MM.1S (cell line): ENCODE results near the gene PCED1B.
A peak's percentile ranks its signal among the peaks of the same experiment; 100 is the strongest.
"Not testable (repeated sequence)": the region's sequence is repeated elsewhere in the genome, so short reads cannot be mapped to it uniquely, and the experiment has no call there.

Experiments
- DNase-seq: peaks from one replicate; pipeline ENCODE4 v3.0.0-alpha.2; 2015
- H2AFZ ChIP-seq: fragments of 300-600 bp; sonication (generic); 2 replicates; pipeline ENCODE4 v1.6.0; 2016; ENCODE audit warnings: antibody characterized with exemption, low read length
- H3F3A ChIP-seq: fragments of 300-600 bp; sonication (generic); 2 replicates; pipeline ENCODE4 v1.6.1; 2016; ENCODE audit warnings: mild to moderate bottlenecking, antibody characterized with exemption, low read length, moderate library complexity, mixed read lengths; ENCODE audit not compliant: insufficient read depth
- H3K27ac ChIP-seq: fragments of 300-600 bp; sonication (generic); 2 replicates; pipeline ENCODE4 v1.5.1; 2016; ENCODE audit warnings: mild to moderate bottlenecking, low read length
- H3K27me3 ChIP-seq: fragments of 300-600 bp; sonication (generic); replicated peaks from 2 replicates; pipeline ENCODE4 v1.6.0; 2016; ENCODE audit warnings: low read length; ENCODE audit not compliant: insufficient read depth
- H3K36me3 ChIP-seq: fragments of 300-600 bp; sonication (generic); replicated peaks from 2 replicates; pipeline ENCODE4 v1.6.1; 2016; ENCODE audit warnings: mild to moderate bottlenecking, low read length, mixed read lengths; ENCODE audit not compliant: insufficient read depth
- H3K4me1 ChIP-seq: fragments of 300-600 bp; sonication (generic); 2 replicates; pipeline ENCODE4 v1.6.1; 2016; ENCODE audit warnings: low read length, mixed read lengths
- H3K4me2 ChIP-seq: fragments of 300-600 bp; sonication (generic); 2 replicates; pipeline ENCODE4 v1.6.0; 2016; ENCODE audit warnings: low read depth, low read length
- H3K4me3 ChIP-seq: fragments of 300-600 bp; sonication (generic); 2 replicates; pipeline ENCODE4 v1.5.1; 2016; ENCODE audit warnings: low read length, mixed read lengths
- H3K79me2 ChIP-seq: fragments of 300-600 bp; sonication (generic); 2 replicates; pipeline ENCODE4 v1.6.1; 2016; ENCODE audit warnings: mixed run types, low read length, mixed read lengths
- H3K9ac ChIP-seq: fragments of 300-600 bp; sonication (generic); 2 replicates; pipeline ENCODE4 v1.6.1; 2016; ENCODE audit warnings: low read length, mixed read lengths
- H3K9me2 ChIP-seq: fragments of 300-600 bp; sonication (generic); replicated peaks from 2 replicates; pipeline ENCODE4 v1.6.1; 2016; ENCODE audit warnings: mild to moderate bottlenecking, low read length, mixed read lengths; ENCODE audit not compliant: insufficient read depth
- H3K9me3 ChIP-seq: fragments of 300-600 bp; sonication (generic); replicated peaks from 2 replicates; pipeline ENCODE4 v1.6.1; 2016; ENCODE audit warnings: mild to moderate bottlenecking, low read length, mixed read lengths; ENCODE audit not compliant: insufficient read depth
- H4K20me1 ChIP-seq: fragments of 300-600 bp; sonication (generic); 2 replicates; pipeline ENCODE4 v1.6.1; 2016; ENCODE audit warnings: mild to moderate bottlenecking, low read length, moderate library complexity, mixed read lengths; ENCODE audit not compliant: insufficient read depth
- CTCF ChIP-seq: fragments of 300-600 bp; sonication (generic); IDR thresholded peaks from 2 replicates; pipeline ENCODE4 v1.5.1; 2016; ENCODE audit warnings: antibody characterized with exemption, low read length, mixed read lengths
- EZH2 ChIP-seq: fragments of 300-600 bp; sonication (generic); optimal IDR thresholded peaks from 2 replicates; pipeline ENCODE3; 2017; ENCODE audit warnings: low read depth, mild to moderate bottlenecking, antibody characterized with exemption, low read length, mixed read lengths
- EZH2phosphoT487 ChIP-seq: fragments of 300-600 bp; sonication (generic); IDR thresholded peaks from 2 replicates; pipeline ENCODE4 v1.6.1; 2018; ENCODE audit warnings: antibody characterized with exemption, low read length

The PCED1B gene

GRCh38 chr12:47111854-47112253, 32.4 kb downstream of the PCED1B start:
- no peak overlapping the region for H3K9ac ChIP-seq
- H4K20me1 ChIP-seq = no peaks in the 10 kb centered on the region
- H3K4me1 ChIP-seq = no peaks in the 10 kb centered on the region
- no peaks in the 10 kb centered on the region for H3K9me3 ChIP-seq
- H3K4me3 ChIP-seq = no peak overlapping the region
- H3K36me3 ChIP-seq = no peaks in the 10 kb centered on the region
- H3K27me3 ChIP-seq = no peaks in the 10 kb centered on the region
- DNase-seq = no peak
- H3K27ac ChIP-seq = no peak overlapping the region
- H3K79me2 ChIP-seq = no peaks in the 10 kb centered on the region
- H3K9me2 ChIP-seq = no peaks in the 10 kb centered on the region
- H3F3A ChIP-seq = no peaks in the 10 kb centered on the region
- no peak overlapping the region for H2AFZ ChIP-seq
- H3K4me2 ChIP-seq = no peak overlapping the region
- TF ChIP-seq EZH2 (no peak), EZH2phosphoT487 (no peak), CTCF (no peak)

- Histone ChIP-seq H4K20me1 (no peaks in the 10 kb centered on the region), H3K27me3 (no peaks in the 10 kb centered on the region), H3K27ac (no peak overlapping the region), H3F3A (no peaks in the 10 kb centered on the region), H3K9ac (no peak overlapping the region), H2AFZ (no peak overlapping the region), H3K36me3 (no peaks in the 10 kb centered on the region), H3K4me3 (no peak overlapping the region), H3K4me2 (no peak overlapping the region), H3K79me2 (no peaks in the 10 kb centered on the region), H3K9me2 (no peaks in the 10 kb centered on the region), H3K4me1 (no peaks in the 10 kb centered on the region), H3K9me3 (no peaks in the 10 kb centered on the region)
- no peak for DNase-seq
- TF ChIP-seq EZH2phosphoT487 (no peak), CTCF (no peak), EZH2 (no peak)
These were observed 33.3 kb downstream of the PCED1B start for GRCh38 chr12:47112679-47113078.

- Histone ChIP-seq H3K27me3 (no peaks in the 10 kb centered on the region), H2AFZ (0 out of 2 replicates have a peak overlapping the region, but pooled peaks have one; percentile 11), H3K79me2 (no peaks in the 10 kb centered on the region), H3K36me3 (no peaks in the 10 kb centered on the region), H3K4me2 (no peak overlapping the region), H3K9ac (no peak overlapping the region), H3K4me1 (no peaks in the 10 kb centered on the region), H3F3A (no peaks in the 10 kb centered on the region), H4K20me1 (no peaks in the 10 kb centered on the region), H3K9me3 (no peaks in the 10 kb centered on the region), H3K9me2 (no peaks in the 10 kb centered on the region), H3K4me3 (no peak overlapping the region), H3K27ac (no peak overlapping the region)
- TF ChIP-seq EZH2phosphoT487 (no peak), CTCF (no peak), EZH2 (no peak)
- no peak for DNase-seq
These were observed 35.1 kb downstream of the PCED1B start for GRCh38 chr12:47114481-47114892.

- H3K79me2 ChIP-seq, H3K9me2 ChIP-seq, H3K4me2 ChIP-seq, H2AFZ ChIP-seq, DNase-seq, H3K4me1 ChIP-seq, H3K27ac ChIP-seq, H3K9ac ChIP-seq, H3F3A ChIP-seq, H3K4me3 ChIP-seq, H3K36me3 ChIP-seq, H4K20me1 ChIP-seq, H3K9me3 ChIP-seq, H3K27me3 ChIP-seq: not testable (repeated sequence)
These were observed 37.9 kb downstream of the PCED1B start for GRCh38 chr12:47117305-47117704.
